OCI-LY7 (cell line): Measurements from ENCODE around the gene GORASP2.

Source experiments
- EZH2phosphoT487 ChIP-seq: fragments of 200-600 bp; sonication (generic); IDR thresholded peaks from 2 replicates; pipeline ENCODE4 v1.6.1; 2018; ENCODE audit warnings: low read depth, borderline replicate concordance, mild to moderate bottlenecking, mixed run types, antibody characterized with exemption, low read length, moderate library complexity, mixed read lengths
- TF ChIP-seq, protein P1 (sequence below): fragments of 200-600 bp; sonication (generic); conservative IDR thresholded peaks from 2 replicates; pipeline ENCODE4 v1.5.1; 2014; ENCODE audit warnings: mild to moderate bottlenecking, antibody characterized with exemption, low read length, moderate library complexity, mixed read lengths

GRCh38 chr2:170928036-170928823 is 823 bp upstream of the GORASP2 start:
- TF ChIP-seq, protein P1, sequence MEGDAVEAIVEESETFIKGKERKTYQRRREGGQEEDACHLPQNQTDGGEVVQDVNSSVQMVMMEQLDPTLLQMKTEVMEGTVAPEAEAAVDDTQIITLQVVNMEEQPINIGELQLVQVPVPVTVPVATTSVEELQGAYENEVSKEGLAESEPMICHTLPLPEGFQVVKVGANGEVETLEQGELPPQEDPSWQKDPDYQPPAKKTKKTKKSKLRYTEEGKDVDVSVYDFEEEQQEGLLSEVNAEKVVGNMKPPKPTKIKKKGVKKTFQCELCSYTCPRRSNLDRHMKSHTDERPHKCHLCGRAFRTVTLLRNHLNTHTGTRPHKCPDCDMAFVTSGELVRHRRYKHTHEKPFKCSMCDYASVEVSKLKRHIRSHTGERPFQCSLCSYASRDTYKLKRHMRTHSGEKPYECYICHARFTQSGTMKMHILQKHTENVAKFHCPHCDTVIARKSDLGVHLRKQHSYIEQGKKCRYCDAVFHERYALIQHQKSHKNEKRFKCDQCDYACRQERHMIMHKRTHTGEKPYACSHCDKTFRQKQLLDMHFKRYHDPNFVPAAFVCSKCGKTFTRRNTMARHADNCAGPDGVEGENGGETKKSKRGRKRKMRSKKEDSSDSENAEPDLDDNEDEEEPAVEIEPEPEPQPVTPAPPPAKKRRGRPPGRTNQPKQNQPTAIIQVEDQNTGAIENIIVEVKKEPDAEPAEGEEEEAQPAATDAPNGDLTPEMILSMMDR, result no peak
- no peak for TF ChIP-seq EZH2phosphoT487
